ENCODE data around the gene BTG1.
A peak's percentile ranks its signal among the peaks of the same experiment; 100 is the strongest.

The BTG1 gene, protein sequence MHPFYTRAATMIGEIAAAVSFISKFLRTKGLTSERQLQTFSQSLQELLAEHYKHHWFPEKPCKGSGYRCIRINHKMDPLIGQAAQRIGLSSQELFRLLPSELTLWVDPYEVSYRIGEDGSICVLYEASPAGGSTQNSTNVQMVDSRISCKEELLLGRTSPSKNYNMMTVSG

DNA sequence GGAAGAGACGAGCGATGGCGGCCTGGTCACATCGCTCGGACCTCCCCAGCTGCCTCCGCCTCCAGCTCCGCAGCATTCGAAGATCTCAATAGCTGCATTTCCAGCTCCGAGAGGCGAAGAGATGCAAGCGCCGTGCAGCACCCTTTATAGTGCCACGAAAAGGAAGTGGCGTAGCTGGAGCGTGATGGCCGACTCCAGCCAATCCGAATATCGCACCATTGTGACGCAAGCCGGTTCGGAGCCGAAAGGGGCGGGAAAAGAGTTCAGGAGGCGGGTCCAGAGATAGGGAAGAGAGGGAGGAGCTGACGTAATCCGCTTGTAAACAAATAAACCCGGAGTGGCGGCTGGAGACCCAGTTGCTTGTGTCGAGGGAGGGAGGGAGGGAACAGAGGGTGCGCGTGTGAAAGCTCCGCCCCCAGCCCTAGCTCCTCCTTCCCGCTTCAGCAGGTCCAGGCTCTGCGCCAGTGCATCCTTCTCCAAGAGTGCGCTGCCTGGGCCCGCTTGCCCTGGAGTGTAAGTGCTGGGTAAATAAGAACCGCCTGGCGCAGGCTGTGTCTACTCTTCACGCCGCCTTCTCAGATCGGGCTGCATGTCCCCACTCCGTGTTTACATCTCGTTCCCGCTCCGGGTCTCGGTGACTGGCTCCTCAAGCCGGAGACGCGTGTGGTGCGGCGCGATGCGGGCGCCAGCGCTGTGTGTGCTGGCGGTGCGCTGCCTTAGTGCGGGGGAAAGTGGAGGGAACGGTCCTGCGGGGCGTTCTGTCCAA, at the start of gene BTG1:
Gene BTG1 (minus strand): TSS at position 116 of the 766 bp plus-strand sequence. CDS start 311 bp downstream, outside the sequence.
- DNase-seq: peak; percentile 100

DNA sequence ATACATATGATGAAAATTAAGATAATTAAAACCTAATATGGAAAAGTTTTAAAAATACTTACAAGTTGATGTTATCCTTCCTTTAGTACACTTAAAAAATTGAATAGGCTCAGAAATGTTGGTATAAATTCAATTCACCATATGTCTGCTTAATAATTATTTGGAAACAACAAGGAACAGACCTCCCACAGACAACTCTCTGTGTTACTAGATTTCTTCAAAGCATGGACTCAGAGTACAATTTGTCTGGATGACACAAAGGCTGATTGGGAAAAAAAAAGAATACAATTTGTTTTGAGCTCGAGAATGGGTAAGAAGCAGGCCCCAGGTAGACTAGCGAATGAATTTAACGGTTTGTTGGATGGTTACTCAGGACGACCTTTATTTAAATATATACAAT, 48.9 kb upstream of the BTG1 start:
- no peak for DNase-seq

DNA sequence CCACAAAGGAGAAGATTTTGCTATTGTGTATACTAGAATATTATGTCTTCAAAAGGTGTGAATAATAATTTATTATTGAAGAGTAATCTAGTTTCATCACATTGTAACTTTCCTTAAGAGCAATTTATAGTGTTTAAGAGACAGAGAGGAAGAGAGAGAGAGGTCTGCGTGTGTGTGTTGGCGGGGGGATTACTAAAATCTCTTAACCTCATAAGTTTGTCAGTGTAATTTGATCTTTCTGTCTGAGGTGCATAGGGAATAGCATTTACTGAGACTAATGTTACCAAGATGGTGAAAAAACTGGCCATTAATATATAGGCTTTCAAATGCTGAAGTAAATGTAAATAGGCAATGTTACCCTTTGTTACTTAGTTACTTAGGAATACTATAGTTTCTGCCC, 48.2 kb upstream of the BTG1 start:
- DNase-seq: no peak

DNA sequence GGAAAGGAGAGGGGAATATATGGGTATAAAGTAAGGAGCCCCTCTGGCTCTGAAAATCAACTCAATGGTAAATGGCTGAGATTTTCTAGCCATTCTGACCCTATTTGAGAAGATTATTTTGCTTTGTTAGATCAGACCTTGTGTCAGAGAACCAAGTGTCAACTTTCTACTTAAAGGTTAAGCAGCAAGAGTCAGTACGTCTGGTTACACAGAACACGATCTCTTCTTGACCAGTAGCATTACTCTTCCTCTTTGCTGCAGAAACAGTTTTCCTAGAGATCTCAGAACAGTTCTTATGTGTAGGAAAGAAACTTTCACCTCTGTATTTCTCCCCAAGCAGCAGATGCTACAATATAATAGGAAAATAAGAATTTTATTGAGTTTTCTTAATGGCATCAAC, 47.4 kb upstream of the BTG1 start:
- no peak for DNase-seq

DNA sequence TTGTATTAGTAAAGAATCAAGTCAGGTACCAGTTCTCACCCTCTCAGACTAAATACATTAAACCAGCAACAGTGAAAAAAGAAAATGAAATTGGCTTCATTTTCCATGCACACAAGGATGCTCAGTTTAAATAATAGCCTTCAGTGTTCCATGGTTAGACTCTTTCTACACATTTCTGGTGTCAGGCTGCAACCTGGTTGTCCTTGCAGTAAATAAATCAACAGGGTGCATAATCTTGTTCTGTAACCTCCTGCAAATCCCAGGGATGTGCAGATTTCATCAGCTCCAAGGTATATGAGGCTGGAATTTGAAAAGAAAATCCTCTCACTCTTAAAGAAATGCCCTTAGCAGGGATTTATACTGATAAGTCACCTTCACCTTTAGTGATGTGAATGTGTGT, 46.7 kb upstream of the BTG1 start:
- no peak for DNase-seq

DNA sequence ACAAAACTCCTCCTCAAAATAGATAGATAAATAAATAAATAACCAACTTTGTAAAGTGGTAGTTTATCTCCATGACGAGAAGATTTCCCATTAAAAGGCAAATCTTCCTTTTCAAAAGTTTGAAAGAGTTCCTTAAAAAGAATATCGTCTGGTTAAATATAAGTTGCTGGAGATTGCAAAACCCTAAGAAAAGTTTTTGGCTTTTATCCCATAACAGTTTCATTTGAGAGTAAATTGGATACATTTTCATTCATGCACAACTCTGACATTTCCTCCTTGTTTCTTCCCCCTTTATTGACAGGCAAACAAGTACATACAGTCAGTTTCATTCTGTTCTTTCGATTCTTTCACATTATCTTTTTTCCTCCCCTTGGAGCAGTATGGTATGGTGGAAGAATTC, 45.4 kb upstream of the BTG1 start:
- no peak for DNase-seq

DNA sequence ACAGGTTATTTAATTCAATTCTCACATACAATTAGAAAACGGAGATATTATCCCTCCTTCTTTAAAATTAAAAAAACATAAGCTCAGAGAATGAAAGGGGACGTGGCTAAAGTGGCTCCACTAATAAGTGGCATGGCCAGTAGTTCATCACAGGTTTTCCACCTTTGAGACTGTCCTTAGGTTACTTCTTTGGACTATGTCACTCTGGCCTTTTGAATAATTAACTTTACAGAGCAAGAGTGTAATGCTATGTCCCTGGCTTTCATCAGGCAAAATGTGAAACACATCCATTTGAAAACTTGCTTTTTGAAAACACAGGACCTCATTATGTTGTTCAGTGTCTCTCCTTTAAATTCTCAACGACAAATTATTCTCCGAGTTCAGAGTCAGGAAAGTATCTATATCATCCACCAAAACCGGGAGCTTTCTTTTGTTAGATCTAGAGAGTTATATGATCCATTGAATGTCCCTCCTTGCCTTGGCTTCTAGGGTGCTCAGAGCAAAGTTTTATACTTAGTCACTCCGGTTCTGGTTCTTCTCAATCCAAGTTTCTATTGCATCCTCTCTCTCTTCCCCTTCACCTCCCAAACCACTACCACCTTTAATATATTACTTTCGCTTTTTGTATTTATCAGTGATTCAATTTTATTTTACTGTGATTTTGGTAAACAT, 43.0 kb upstream of the BTG1 start:
- DNase-seq: no peak

DNA sequence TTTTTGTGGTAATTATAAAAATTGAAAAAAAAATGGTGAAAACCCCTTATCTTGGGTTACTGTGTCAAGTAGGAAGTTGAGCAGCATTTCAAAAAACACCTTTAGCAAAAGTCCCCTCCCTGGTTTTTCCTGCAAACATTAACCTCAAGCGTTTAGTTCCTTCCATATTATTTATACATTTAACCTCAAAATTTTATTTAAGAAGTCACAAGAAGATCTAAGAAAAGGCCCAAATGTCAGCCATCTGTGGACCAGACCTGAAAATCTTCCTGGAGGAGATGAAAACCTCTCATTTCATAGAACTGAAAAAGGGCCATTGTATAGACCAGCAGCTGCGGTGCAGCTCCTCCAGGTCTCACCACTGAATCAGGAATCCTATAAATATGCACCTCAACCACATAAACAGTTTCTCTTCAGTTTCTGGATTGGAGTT, 40.4 kb upstream of the BTG1 start:
- no peak for DNase-seq

DNA sequence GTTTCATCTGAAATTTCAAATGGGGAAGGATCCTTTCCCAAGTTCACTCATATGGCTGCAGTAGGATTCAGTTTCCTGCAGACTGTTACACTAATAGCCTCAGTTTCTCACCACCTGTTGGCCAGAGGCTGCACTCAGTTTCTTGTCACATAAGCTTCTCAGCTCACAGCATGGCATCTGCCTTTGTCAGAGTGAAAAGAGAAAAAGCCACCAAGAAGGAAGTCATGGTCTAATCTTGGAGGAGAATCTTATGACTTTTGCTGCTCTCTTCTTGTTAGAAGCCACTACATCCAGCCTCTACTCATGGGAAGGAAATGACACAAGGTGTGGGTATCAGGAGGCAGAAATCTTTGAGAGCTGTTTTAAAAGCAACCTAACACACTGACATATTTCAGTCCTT, 39.4 kb upstream of the BTG1 start:
- DNase-seq: no peak

DNA sequence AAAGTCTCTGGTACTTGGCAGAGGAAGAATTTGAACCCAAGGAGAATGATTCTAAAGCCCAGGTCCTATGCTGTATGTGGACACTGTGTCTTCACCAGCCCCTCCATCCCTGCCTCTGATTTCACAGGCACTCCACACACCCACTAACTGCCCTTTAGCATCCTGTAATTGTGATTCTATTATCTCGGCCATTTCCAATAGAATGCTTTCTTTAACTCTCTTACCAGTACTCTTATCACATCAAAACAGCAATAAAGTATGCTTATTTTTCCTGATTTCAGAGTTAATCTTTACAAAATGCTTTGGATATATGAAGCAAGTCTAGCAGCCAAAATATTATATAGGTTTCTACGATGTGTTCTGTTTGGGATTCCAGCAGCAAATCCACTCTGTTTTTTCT, 37.9 kb upstream of the BTG1 start:
- DNase-seq: no peak

DNA sequence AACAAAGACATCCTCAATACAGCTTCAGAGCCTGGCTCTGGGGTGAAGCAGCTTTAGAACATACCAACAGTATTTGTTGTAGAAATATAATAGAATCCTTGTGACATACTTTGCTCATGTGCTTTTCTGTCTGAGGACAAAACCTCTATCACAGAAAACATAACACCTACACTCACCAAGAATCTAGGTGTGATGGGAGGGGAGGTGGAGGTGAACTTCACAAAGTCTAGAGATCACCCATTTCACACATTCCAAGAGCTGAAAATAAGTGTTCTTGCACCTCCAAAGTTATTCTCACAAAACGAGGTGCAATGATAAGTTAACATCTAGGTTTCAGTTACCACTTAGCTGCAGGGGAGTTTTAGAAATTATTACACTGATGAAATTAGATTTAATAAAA, 32.7 kb upstream of the BTG1 start:
- no peak for DNase-seq

DNA sequence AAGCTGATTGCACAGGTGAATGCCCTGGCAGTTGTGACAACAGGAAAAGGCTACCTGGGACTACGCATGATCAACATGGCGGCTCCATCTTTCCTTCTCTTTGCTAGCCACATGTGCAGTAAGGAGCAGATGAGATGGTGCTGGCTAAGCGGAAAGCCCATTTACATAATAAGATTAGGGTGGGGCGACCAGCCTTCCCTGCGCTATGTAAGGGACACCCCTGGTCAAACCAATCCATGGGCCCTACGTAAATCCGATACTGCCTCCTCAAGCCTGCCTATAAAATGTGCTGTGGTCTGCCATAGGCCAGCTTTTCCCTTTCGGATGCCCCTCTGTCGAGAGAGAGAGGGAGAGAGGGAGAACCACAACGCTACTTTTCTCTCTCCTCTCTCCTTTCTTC, 31.0 kb upstream of the BTG1 start:
- DNase-seq: no peak

DNA sequence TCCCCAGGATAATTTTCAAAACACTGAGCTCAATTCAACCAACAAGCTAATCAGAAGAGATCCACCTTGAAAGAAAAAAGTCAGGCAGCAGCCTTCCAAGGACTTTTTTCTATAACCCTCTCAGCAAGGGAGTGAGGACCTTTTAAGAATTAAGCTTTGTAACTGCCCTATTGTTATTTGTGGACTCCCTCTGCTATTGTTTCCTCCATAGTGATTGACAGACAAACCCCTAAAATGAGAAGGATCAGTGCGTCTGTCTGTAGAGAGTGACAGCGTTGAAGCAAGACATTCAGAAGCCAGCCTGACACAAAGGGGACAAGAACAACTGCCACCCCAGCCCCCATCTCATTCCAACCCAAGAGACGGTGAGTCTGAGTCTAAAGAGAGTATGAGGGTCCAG, 30.3 kb upstream of the BTG1 start:
- no peak for DNase-seq

DNA sequence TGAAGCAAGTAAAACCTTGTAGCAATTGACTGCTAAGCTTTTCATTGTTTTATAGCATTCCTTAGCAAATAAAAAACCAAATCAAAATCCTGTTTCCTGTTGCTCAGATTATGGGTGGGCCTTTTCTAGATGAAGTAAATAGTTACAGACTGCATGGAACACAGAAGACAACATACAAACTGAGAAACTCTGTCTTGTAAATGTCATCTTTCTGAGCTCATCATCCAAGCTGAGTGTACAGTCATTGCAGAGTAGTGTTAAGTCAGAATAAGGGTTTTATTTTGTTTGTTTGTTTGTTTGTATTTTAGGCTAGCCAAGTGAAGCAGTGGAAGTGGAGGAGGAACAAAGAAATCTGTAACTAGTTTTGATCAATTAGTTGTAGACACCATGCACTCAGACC, 24.4 kb upstream of the BTG1 start:
- DNase-seq: no peak

DNA sequence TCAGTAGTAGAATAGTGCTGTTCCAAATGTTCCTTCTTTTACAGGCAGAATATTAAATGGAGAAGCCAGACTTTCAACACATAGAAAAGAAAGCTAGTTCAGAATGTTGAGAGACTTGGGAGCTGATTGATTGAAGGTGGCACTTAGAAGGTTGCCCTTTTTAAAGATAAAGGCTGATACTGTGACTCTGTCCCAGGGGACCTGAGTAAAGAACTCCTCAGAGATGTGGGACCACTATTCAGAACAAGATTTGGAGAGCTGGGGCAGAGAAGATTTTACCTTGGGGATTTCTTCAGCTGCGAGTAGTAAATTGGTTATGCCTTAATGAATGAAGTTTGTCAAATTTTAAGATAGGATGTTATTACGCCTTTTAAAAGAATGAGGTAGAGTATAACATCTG, 21.4 kb upstream of the BTG1 start:
- DNase-seq: no peak

DNA sequence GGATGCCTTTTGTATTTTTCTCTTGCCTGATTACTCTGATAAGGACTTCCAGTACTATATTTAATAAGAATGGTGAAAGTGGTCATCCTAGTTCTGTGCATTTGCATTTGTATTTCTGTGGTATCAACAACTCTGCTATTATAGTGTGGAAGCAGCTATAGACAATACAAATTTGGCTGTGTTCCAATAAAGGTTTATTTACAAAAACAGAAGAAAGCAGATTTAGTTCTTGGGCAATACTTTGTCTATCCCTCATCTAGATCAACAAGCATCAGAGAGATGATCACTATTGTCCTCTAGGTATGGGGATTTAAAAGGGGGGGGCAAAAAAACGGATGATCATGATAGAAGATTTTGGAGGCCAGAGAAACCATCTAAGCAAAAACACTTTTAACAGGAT, 19.1 kb upstream of the BTG1 start:
- no peak for DNase-seq

DNA sequence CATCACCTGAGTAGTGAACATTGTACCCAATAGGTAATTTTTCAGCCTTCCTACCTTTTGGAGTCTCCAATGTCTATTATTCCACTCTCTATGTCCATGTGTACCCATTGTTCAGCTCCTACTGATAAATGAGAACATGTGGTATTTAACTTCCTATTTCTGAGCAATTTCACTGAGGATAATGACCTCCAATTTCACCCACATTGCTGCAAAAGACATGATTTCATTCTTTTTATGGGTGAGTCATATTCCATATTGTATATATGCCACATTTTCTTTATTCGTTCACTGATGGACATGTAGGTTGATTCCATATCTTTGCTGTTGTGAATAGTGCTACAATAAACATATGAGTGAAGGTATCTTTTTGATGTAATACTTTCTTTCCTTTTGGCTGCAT, 16.4 kb upstream of the BTG1 start:
- no peak for DNase-seq

DNA sequence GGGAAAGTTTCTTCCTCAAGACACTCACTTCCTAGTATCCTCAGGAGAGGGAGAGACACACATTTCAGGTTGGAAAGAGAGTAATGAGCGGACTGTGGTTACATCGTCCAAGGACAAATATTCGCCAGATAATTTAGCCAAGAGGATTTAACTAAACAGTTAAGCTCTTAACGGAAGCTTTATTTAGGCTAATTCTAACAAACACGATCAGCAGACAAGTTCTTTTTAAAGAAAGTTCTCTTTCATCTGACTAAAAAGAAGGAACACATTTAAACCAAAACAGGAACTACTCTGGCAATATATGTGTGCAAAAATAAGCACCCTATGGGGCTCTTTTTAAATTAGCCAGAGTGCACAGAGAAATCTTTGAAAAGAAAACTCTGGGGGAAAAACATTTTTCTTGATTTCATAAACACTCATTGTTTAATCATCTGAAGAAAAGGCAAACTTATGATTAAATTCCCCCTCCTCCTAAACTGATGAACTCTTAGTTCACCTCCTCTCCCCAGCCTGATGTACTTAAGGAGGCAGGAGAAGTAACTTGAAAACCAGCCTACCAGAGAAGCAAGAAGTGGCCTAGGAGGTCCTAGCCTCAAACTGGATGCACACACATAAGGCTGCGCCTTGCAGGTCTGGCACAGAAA, 13.3 kb upstream of the BTG1 start:
- no peak for DNase-seq

DNA sequence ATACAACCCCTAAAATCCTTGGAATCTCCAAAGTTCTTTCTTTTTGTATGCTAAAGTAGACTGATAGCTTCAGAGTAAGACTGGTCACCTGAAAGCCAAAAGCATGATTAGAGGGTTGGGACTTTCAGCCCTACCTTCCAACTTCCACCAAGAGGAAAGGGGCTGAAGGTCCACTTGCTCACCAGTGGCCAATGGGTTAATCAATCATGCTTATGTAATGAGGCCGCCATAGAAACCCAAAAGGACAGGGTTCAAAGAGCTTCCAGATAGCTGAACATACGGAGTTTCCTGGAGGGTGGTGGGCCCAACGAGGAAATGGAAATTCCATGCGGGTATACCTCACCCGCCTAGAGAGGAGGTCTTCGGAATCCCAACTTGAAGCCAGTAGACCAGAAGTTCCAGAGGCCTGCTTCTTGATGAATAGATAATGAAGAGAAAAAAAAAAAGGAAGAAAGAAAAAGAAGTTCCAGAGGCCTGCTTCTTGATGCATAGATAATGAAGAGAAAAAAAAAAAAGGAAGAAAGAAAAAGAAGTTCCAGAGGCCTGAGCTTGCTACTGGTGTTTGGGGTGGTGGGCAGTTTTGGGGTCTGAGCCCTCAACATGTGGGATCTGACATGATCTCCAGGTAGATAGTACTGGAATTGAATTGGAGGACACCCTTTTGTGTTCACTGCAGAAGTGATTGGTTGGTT, 11.2 kb upstream of the BTG1 start:
- no peak for DNase-seq

DNA sequence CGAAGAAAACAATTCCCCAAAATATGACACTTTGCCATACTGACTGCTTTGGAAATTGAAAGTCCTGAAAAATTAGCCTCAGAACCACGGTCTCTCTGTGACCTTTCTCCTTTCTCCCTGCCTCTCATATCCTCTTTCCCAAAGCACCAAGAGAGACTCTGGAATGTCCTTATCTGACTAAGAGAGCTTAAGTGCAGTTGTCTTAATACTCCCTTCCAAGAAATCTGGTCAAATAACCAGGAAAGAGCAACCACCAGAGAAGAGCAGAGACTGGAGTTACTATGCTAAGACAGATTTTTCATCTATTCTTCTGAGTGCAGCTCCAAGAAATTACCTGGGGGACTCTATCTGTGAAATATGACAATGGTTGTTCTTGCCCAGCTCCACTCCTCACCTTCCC, 10.5 kb upstream of the BTG1 start:
- no peak for DNase-seq

DNA sequence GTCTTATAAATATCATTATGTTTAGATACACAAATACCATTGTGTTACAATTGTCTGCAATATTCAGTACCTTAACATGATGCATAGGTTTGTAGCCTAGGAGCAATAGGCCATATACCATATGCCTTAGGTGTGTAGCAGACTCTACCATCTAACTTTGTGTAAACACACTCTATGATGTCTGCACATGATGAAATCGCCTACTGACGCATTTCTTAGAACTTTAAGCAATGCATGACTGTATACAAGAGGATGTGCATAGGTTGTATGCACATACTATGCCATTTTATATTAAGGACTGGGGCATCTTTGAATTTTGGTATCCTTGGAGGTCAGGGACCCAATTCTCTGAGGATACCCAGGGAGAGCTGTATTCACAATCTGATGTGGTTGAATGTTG, 10.1 kb upstream of the BTG1 start:
- no peak for DNase-seq

DNA sequence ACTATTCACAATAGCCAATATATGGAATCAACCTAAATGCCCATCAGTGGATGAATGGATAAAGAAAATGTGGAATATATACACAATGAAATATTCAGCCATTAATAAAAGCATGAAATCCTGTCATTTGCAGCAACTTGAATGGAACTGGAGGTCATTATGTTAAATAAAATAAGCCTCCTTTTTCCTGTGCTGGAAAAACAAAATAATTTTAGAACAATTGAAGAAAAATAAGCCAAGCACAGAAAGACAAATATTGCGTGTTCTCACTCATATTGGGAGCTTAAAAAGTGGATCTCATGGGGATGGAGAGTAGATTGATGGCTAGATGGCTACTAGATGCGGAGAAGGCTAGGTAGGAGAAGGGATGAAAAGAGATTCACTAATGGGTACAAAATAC, 6.3 kb upstream of the BTG1 start:
- no peak for DNase-seq

DNA sequence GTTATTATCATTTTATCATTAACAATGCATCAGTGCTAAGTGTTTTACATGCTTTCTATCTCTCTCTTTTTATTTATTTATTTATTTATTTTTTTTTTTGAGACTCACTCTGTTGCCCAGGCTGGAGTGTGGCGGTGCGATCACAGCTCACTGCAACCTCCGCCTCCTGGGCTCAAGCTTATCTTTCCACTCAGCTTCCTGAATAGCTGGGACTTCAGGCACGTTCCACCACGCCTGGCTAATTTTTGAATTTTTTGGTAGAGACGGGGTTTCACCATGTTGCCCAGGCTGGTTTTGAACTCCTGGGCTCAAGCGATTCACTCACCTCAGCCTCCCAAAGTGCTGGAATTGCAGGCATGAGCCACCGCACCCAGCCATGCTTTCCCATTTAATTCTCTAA, 3.9 kb upstream of the BTG1 start:
- DNase-seq: no peak
